ENCODE data around the gene DUSP5.

- no peak for TF ChIP-seq CTCF (conservative IDR thresholded peaks at IDR 0.05 in 1 of 2, IDR thresholded peaks at IDR 0.05 in 1 of 2; ENCODE audit: extremely low read depth in 1 of 2, insufficient read depth in 1 of 2, low read depth in 1 of 2, low read length in 2 of 2)
- no peak for TF ChIP-seq EZH2 (IDR thresholded peaks at IDR 0.05; ENCODE audit: borderline replicate concordance, low read length)
Observed at GRCh38 chr10:110494532-110494931, 3.2 kb upstream of the DUSP5 start.

Measured in mammary epithelial cell (primary cell).